CD4-positive, alpha-beta memory T cell (primary cell): ENCODE data around the gene C3. TPM values are rescaled to one million over a fixed set of nuclear protein-coding genes. Genes with fewer than 3 reads are reported as not detected.

Experiments used
- CTCF ChIA-PET: fragments of 350-600 bp; sonication (Branson Sonifier 250); formaldehyde crosslinking; loops from one replicate; lab custom pipeline; 2021; ENCODE audit warnings: inconsistent platforms; ENCODE audit not compliant: partially characterized antibody; lab: Charles Lee
- POLR2A ChIA-PET: fragments of 350-600 bp; sonication (Branson Sonifier 250); formaldehyde crosslinking; loops from one replicate; lab custom pipeline; 2021; ENCODE audit not compliant: partially characterized antibody; lab: Charles Lee
- DNase-seq, 5 donors: peaks; one replicate each; pipeline versions ENCODE4 v3.0.0 to v3.0.0-alpha.2; 2020 to 2022; ENCODE audit warnings: mixed read lengths in 1 of 5
- H3K27ac ChIP-seq: one replicate; pipeline ENCODE4 v1.7.0; 2013; ENCODE audit warnings: low read depth, low read length
- H3K27me3 ChIP-seq: 2 replicates; pipeline ENCODE4 v1.7.0; 2013; ENCODE audit warnings: mild to moderate bottlenecking, low read length, moderate library complexity; ENCODE audit not compliant: insufficient read depth
- H3K36me3 ChIP-seq: 2 replicates; pipeline ENCODE4 v1.7.0; 2013; ENCODE audit warnings: mild to moderate bottlenecking, low read length, moderate library complexity; ENCODE audit not compliant: insufficient read depth
- H3K4me1 ChIP-seq: 2 replicates; pipeline ENCODE4 v1.7.0; 2013; ENCODE audit warnings: mild to moderate bottlenecking, low read length, moderate library complexity; ENCODE audit not compliant: insufficient read depth
- H3K4me3 ChIP-seq, 2 donors: one replicate each; pipeline ENCODE4 v1.7.0; 2013; ENCODE audit warnings: low read length in 2 of 2, mild to moderate bottlenecking in 1 of 2
- H3K9me3 ChIP-seq, 2 donors: one replicate each; pipeline ENCODE4 v1.7.0; 2013; ENCODE audit warnings: low read length in 2 of 2, control low read depth in 1 of 2; ENCODE audit not compliant: control insufficient read depth in 1 of 2
- H3K27ac Mint-ChIP-seq, 7 donors: one replicate each; pipeline ENCODE4 v1.8.0; 2020 to 2021; ENCODE audit warnings: mixed read lengths in 7 of 7, mild to moderate bottlenecking in 6 of 7, inconsistent platforms in 3 of 7, moderate library complexity in 3 of 7
- H3K27me3 Mint-ChIP-seq, 2 donors: one replicate each; pipeline ENCODE4 v1.8.0; 2020 to 2021; ENCODE audit warnings: mixed read lengths in 2 of 2
- H3K36me3 Mint-ChIP-seq, 2 donors: one replicate each; pipeline ENCODE4 v1.8.0; 2020 to 2021; ENCODE audit warnings: mixed read lengths in 2 of 2, inconsistent platforms in 1 of 2, mild to moderate bottlenecking in 1 of 2
- H3K4me1 Mint-ChIP-seq, 4 donors: one replicate each; pipeline ENCODE4 v1.8.0; 2020 to 2021; ENCODE audit warnings: mixed read lengths in 4 of 4, mild to moderate bottlenecking in 1 of 4
- H3K4me3 Mint-ChIP-seq, 8 donors: one replicate each; pipeline ENCODE4 v1.8.0; 2020 to 2021; ENCODE audit warnings: mixed read lengths in 8 of 8, mild to moderate bottlenecking in 7 of 8, moderate library complexity in 6 of 8, inconsistent platforms in 3 of 8
- H3K9me3 Mint-ChIP-seq, 8 donors: one replicate each; pipeline ENCODE4 v1.8.0; 2020 to 2021; ENCODE audit warnings: mixed read lengths in 8 of 8, mild to moderate bottlenecking in 5 of 8, inconsistent platforms in 3 of 8, moderate library complexity in 1 of 8
- intact Hi-C: fragments of 100-400 bp; cut with micrococcal nuclease; formaldehyde crosslinking; loops from one replicate; pipeline ENCODE4 v1.15.1; 2023
- polyA plus RNA-seq, 2 donors: library from polyadenylated mRNA; unstranded; fragments of 300-500 nt; fragmentation: Illumina TruSeq; gene quantifications; one replicate each; pipeline ENCODE4 v1.2.3, GENCODE V29; 2021
- total RNA-seq, 2 experiments: library from RNA; stranded (reverse); gene quantifications; one replicate each; pipeline ENCODE4 v1.2.3, GENCODE V29; 2021

The C3 gene
- total and polyA plus RNA-seq, 4 experiments from 2014 or later: 1.5 to 2.2 TPM; not detected in 2

- POLR2A ChIA-PET: no interaction called here
- no peak for DNase-seq
- Mint-ChIP-seq H3K9me3 (no peaks in the 10 kb centered on the region), H3K27me3 (no peaks in the 10 kb centered on the region), H3K27ac (peak overlapping the region in 2 of 7 donors; percentile 30 to 63), H3K36me3 (no peaks in the 10 kb centered on the region), H3K4me1 (peaks cover 5 to 23% (median 14%) of the 10 kb centered on the region in 4 donors), H3K4me3 (no peak overlapping the region)
- intact Hi-C loops: no loop called here
- no peaks in the 10 kb centered on the region for H3K4me1 ChIP-seq
- no peaks in the 10 kb centered on the region for H3K36me3 ChIP-seq
- H3K4me3 ChIP-seq: no peak overlapping the region
- CTCF ChIA-PET: interaction anchor here (0.5 kb wide), 1 partner anchor 39 kb away, joined by 4 read pairs; no protein-coding TSS in a partner anchor
- no peaks in the 10 kb centered on the region for H3K9me3 ChIP-seq
- no peak overlapping the region for H3K27ac ChIP-seq
- H3K27me3 ChIP-seq: no peaks in the 10 kb centered on the region
These were observed 470 bp downstream of the C3 start for GRCh38 chr19:6719992-6720368.

- Histone ChIP-seq H3K27me3 (no peaks in the 10 kb centered on the region), H3K9me3 (no peaks in the 10 kb centered on the region), H3K4me1 (no peaks in the 10 kb centered on the region), H3K4me3 (no peak overlapping the region), H3K36me3 (no peaks in the 10 kb centered on the region), H3K27ac (no peak overlapping the region)
- DNase-seq: no peak
- Mint-ChIP-seq H3K27me3 (no peaks in the 10 kb centered on the region), H3K4me3 (no peak overlapping the region), H3K36me3 (no peaks in the 10 kb centered on the region), H3K9me3 (no peaks in the 10 kb centered on the region), H3K4me1 (peaks cover 5 to 20% (median 12%) of the 10 kb centered on the region in 4 donors), H3K27ac (peak overlapping the region in 3 of 7 donors; percentile 30 to 75 (median 60))
- ChIA-PET POLR2A (no interaction called here), CTCF (no interaction called here)
- intact Hi-C loops: no loop called here
These were observed 949 bp downstream of the C3 start for GRCh38 chr19:6719540-6719861.

DNA sequence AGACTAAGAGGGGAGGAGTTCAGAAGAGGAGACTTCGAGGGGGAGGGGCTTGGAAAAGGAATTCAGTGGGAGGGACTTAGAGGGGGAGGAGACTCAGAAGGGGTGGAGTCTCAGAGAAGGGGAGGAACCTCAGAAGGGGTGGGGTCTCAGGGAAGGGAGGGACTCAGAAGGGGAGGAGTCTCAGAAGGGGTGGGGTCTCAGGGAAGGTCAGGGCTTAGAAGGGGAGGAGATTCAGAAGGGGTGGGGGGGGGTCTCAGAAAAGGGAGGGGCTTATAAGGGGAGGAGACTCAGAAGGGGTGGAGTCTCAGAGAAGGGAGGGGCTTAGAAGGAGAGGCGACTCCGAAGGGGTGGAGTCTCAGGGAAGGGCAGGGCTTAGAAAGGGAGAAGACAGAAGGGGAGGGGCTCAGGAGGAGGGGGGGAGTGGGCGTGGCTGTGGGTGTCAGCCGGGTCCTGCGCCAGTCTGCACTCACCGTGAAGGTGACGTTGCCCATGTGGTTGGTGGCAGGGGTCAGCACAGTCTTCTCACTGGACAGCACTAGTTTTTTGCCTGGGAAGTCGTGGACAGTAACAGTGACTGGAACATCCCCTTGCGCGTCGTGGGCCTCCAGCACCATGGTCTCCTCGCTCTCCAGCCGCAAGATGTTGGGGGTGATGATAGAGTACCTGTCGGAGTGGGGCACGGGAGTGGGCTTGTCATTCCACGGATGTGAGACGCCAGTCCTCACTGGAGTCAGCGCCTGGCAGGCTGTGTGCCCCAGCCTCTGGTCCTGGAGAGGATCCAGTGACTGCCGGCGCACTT, 1.5 kb downstream of the C3 start:
- peaks cover 5 to 19% (median 11%) of the 10 kb centered on the region in 4 donors for H3K4me1 Mint-ChIP-seq
- H3K27ac Mint-ChIP-seq: peak overlapping the region in 1 of 7 donors; percentile 30
- H3K36me3 ChIP-seq: no peaks in the 10 kb centered on the region
- ChIA-PET POLR2A (no interaction called here), CTCF (interaction anchor here (0.7 kb wide), 1 partner anchor 35 kb away, joined by 3 read pairs; no protein-coding TSS in a partner anchor)
- intact Hi-C loops: no loop called here
- no peak overlapping the region for H3K4me3 Mint-ChIP-seq
- no peaks in the 10 kb centered on the region for H3K9me3 ChIP-seq
- no peaks in the 10 kb centered on the region for H3K27me3 ChIP-seq
- no peaks in the 10 kb centered on the region for H3K9me3 Mint-ChIP-seq
- peak; percentile 26 to 50 (median 32) for DNase-seq
- H3K27me3 Mint-ChIP-seq: no peaks in the 10 kb centered on the region
- no peaks in the 10 kb centered on the region for H3K36me3 Mint-ChIP-seq
- H3K4me3 ChIP-seq: no peak overlapping the region
- no peak overlapping the region for H3K27ac ChIP-seq
- H3K4me1 ChIP-seq: no peaks in the 10 kb centered on the region

DNA sequence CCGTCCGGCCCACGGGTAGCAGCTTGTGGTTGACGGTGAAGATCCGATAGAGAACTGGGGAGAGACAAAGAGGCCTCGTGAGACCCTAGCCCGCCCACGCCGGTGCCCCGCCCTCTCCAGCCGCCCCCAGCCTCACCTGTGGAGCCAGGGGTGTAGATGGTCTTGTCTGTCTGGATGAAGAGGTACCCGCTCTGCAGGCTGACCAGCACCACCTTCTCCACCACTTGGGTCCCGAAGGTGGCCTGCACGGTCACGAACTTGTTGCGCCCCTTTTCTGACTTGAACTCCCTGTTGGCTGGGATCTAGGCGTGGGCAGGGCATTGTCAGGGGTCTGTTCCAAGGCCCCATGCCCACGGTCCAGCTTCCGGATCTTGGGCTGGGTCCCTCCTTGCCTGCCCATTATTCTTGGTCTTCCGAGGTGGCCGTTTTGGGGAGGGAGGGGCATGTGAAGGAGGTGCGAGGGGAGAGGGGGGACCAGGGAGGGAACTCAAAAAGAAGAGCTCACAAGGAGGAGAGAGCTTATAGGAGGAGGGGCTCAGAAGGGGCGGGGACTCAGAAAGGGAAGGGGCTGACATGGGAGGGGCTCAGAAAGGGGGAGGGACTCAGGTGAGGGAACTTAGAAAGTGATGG, 2.2 kb downstream of the C3 start:
- H3K4me1 ChIP-seq: no peaks in the 10 kb centered on the region
- H3K27ac Mint-ChIP-seq: peak overlapping the region in 2 of 7 donors; percentile 17 to 20
- ChIA-PET CTCF (interaction anchor here (0.7 kb wide), 1 partner anchor 34 kb away, joined by 3 read pairs; no protein-coding TSS in a partner anchor), POLR2A (no interaction called here)
- intact Hi-C loops: no loop called here
- H3K9me3 Mint-ChIP-seq: no peaks in the 10 kb centered on the region
- no peak for DNase-seq
- no peaks in the 10 kb centered on the region for H3K27me3 Mint-ChIP-seq
- no peaks in the 10 kb centered on the region for H3K36me3 Mint-ChIP-seq
- no peaks in the 10 kb centered on the region for H3K9me3 ChIP-seq
- H3K27ac ChIP-seq: no peak overlapping the region
- H3K4me3 ChIP-seq: no peak overlapping the region
- H3K27me3 ChIP-seq: no peaks in the 10 kb centered on the region
- peaks cover 3 to 14% (median 10%) of the 10 kb centered on the region in 4 donors for H3K4me1 Mint-ChIP-seq
- H3K4me3 Mint-ChIP-seq: no peak overlapping the region
- H3K36me3 ChIP-seq: no peaks in the 10 kb centered on the region

DNA sequence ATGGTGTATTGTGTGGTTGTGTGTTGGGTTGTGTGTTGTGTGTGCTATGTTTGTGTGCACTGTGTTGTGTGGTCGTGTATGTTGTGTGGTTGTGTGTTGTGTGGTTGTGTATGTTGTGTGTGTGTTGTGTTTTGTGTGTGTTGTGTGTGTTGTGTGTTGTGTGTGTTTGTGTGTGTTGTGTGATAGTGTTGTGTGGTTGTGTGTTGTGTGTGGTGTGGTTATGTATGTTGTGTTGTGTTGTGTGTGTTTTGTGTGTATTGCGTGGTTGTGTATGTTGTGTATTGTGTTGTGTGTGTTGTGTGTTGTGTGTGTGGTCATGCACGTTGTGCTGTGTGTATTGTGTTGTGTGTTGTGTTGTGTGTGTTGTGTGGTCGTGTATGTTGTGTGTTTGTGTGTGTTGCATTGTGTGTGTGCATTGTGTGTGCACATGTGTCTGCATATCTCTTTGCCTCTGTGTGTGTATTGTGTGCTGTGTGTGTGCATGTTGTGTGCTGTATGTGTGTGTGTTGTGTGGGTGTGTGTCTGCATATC, 2.9 kb downstream of the C3 start:
- Mint-ChIP-seq H3K4me3 (peak overlapping the region in 2 of 8 donors; percentile 44 to 58), H3K9me3 (no peaks in the 10 kb centered on the region), H3K27ac (peak overlapping the region in 4 of 7 donors; percentile 14 to 79 (median 27)), H3K27me3 (peaks cover 0 to 2% of the 10 kb centered on the region in 2 donors), H3K36me3 (no peaks in the 10 kb centered on the region), H3K4me1 (peaks cover 3 to 14% (median 8%) of the 10 kb centered on the region in 4 donors)
- no peaks in the 10 kb centered on the region for H3K4me1 ChIP-seq
- CTCF ChIA-PET: no interaction called here
- no peak overlapping the region for H3K4me3 ChIP-seq
- no peaks in the 10 kb centered on the region for H3K27me3 ChIP-seq
- H3K27ac ChIP-seq: no peak overlapping the region
- DNase-seq: no peak
- POLR2A ChIA-PET: no interaction called here
- no peaks in the 10 kb centered on the region for H3K9me3 ChIP-seq
- no peaks in the 10 kb centered on the region for H3K36me3 ChIP-seq
- intact Hi-C loops: no loop called here

- POLR2A ChIA-PET: no interaction called here
- intact Hi-C loops: no loop called here
- Mint-ChIP-seq H3K27ac (peak overlapping the region in 3 of 7 donors; percentile 17 to 79 (median 37)), H3K27me3 (peaks cover 0 to 2% of the 10 kb centered on the region in 2 donors), H3K4me1 (peaks cover 3 to 14% (median 8%) of the 10 kb centered on the region in 4 donors), H3K36me3 (no peaks in the 10 kb centered on the region), H3K4me3 (peak overlapping the region in 2 of 8 donors; percentile 44 to 58), H3K9me3 (no peaks in the 10 kb centered on the region)
- Histone ChIP-seq H3K4me1 (no peaks in the 10 kb centered on the region), H3K9me3 (no peaks in the 10 kb centered on the region), H3K36me3 (no peaks in the 10 kb centered on the region), H3K27ac (no peak overlapping the region), H3K4me3 (no peak overlapping the region), H3K27me3 (no peaks in the 10 kb centered on the region)
- CTCF ChIA-PET: no interaction called here
- no peak for DNase-seq
These were observed 3.4 kb downstream of the C3 start for GRCh38 chr19:6717036-6717435.

- CTCF ChIA-PET: interaction anchor here (1.5 to 1.7 kb wide), 2 partner anchors 19 to 147 kb away, joined by 3 to 5 read pairs; no protein-coding TSS in a partner anchor
- H3K27ac Mint-ChIP-seq: peak overlapping the region in 3 of 7 donors; percentile 2 to 70 (median 32)
- H3K27me3 Mint-ChIP-seq: peaks cover 0 to 2% of the 10 kb centered on the region in 2 donors
- POLR2A ChIA-PET: no interaction called here
- Histone ChIP-seq H3K27me3 (no peaks in the 10 kb centered on the region), H3K27ac (no peak overlapping the region), H3K4me1 (no peaks in the 10 kb centered on the region), H3K4me3 (no peak overlapping the region), H3K9me3 (no peaks in the 10 kb centered on the region), H3K36me3 (no peaks in the 10 kb centered on the region)
- peaks cover 3 to 14% (median 8%) of the 10 kb centered on the region in 4 donors for H3K4me1 Mint-ChIP-seq
- no peaks in the 10 kb centered on the region for H3K36me3 Mint-ChIP-seq
- intact Hi-C loops: no loop called here
- H3K9me3 Mint-ChIP-seq: no peaks in the 10 kb centered on the region
- DNase-seq: no peak
- H3K4me3 Mint-ChIP-seq: no peak overlapping the region
These were observed 3.9 kb downstream of the C3 start for GRCh38 chr19:6716610-6716970.
